LoVo (cell line): ENCODE data around the gene NUMB.

Experiments used
- DNase-seq: peaks from one replicate; pipeline ENCODE4 v3.0.0-alpha.2; 2016; ENCODE audit warnings: low spot score

Gene NUMB

GRCh38 chr14:73245480-73246325 is 212.6 kb downstream of the NUMB start:
- DNase-seq, result no peak

DNA sequence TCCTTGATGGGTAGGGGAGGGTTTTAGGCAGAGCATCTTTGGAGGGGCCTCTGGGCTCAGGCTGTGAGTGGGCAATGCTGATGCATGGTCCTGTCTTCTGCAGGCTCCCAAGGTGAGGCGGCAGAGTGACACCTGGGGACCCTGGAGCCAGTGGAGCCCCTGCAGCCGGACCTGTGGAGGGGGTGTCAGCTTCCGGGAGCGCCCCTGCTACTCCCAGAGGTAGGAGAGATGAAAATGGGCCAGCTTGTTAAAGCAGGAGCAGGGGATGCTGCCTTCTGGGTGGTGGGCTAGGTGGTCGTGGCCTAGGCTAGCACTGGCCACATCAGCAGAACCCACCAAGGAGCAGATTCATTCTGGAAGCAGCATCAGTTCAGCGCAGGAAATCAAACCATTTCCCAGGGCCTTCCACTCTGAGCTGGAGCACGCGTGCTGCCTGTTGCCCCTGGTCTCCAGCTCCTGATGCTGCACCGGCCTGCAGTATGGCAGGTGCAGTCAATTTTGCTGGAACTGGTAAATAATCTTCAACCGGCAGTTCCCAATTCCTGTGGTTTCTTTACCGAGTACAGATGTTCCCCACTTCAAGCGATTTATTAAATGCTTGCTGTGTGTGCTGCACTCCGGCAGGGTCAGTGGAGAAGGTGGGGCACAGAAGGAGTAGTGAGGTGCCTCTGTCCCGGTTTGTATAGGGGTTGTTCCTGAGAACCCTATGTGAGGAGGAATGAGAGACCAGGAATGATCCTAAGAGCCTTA is 213.6 kb downstream of the NUMB start:
- DNase-seq, result no peak

DNA sequence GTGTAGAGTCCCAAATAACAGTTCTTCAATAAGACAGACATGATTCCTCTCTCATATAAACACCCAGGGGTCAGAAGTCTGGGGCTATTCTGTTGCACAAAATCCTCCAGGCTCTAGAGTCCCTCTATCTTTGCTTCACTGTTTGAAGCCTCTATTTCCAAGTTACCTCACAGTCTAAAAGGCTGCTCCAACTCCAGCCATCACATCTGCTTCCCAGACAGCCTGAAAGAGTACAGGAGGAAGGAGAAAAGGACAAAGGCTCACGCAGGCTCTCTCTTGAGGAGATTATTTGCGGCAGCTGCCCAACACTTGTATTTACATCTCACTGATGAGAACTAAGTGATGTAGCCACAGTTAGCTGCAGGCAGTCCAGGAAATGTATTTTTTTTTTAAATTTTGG is 214.6 kb downstream of the NUMB start:
- no peak for DNase-seq

DNA sequence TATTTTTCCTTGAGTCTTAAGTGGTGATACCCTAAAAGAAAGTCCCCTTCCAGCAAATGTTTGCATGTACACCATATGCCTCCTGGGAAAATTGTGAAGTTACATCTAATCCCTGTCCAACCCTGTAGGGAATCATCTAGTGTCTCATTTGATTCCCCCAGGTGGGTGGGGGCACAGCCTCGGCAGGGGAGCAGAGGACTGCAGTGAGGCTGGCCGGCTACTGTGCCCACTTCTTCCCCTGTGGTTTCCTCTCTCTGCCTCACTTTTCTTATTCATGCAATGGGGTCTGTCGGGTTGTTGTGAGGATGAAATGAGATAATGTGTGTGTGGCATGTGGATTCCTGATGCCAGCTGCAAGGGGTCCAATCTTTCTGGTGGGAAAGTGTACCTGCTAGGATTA is 215.0 kb downstream of the NUMB start:
- no peak for DNase-seq

GRCh38 chr14:73242357-73242901 is 215.9 kb downstream of the NUMB start:
- DNase-seq, result no peak

- no peak for DNase-seq
Measured at GRCh38 chr14:73241481-73242165, 216.7 kb downstream of the NUMB start.

DNA sequence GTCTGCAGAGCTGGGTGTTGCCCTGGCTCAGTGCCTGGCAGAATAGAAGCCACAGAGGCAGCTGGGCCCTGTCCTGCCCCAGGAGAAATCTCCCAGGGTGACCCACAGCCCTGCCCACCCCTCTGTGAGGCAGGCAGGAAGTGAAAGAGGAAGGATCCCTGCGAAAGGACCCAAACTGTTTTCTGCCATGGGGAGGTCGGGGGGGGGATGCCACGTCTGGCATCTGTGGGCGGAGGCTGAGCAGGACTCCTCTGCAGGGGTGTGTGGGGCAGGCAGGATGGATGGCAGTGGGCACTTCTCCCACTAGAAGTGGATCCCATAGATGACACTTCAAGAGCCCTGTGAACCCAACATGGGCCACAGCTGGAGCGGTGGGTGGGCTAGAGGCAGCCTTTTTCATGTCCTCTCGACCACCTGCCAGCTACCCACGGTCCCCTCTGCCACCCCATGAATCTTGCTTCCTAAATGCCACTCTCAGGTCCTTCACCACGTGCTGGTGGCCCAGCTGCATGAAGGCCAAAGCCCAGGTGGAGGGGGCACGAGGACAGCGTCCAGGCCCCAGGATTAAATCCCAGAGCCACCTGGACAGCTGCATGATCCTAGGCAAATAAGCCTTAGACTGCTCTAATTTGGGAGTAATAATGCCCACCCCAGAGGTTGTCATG is 217.4 kb downstream of the NUMB start:
- no peak for DNase-seq

DNA sequence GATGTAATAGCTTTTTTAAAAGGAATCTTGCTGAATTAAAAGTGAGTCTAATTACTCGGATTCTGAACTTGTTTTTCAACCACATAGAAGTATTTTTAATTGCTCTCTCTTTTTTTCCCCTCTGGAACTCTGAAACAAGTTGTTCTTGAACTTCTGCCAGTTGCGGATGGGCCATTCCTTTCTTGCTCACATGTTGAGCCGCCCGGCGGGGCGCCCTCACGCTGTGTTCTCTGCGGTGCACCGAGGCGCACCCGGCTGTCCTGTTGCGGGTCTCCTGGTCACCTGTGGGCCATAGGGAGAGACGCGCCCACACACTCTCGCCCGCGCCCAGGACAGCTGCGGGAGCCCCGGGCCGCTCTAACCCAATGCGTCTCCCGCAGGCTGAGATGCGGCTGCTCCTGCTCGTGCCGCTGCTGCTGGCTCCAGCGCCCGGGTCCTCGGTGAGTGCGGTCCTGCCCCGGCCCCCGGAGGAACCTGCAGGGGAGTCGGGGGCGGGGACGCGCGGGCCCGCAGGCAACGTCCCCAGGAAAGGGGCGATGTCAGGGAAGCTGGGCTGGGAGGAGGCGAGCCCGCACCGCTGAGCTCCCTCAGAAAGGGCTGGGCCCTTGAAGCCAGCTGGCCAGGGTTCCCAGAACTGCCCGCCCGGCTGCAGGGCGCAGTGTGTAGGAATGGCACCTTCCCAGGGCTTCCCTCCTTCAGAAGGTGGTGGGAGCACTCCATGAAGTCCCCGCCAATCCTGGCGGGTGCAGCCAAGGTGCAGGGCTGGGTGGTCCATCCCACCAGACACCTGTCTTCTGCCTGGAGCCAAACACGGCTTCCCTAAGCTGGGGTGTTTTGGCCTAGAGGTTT is 218.7 kb downstream of the NUMB start:
- no peak for DNase-seq

GRCh38 chr14:73238941-73239340 is 219.4 kb downstream of the NUMB start:
- DNase-seq, result no peak

GRCh38 chr14:73238424-73238852 is 219.9 kb downstream of the NUMB start:
- peak; percentile 43 for DNase-seq

GRCh38 chr14:73237786-73238423 is 220.4 kb downstream of the NUMB start:
- DNase-seq, result no peak

GRCh38 chr14:73237219-73237785 is 221.0 kb downstream of the NUMB start, which contains the start of gene PAPLN:
Gene PAPLN (plus strand): TSS chr14:73237506. CDS start chr14:73239779, 2,273 bp downstream.
- DNase-seq, result peak; percentile 49

GRCh38 chr14:73236752-73237218 is 221.6 kb downstream of the NUMB start:
- DNase-seq, result no peak

DNA sequence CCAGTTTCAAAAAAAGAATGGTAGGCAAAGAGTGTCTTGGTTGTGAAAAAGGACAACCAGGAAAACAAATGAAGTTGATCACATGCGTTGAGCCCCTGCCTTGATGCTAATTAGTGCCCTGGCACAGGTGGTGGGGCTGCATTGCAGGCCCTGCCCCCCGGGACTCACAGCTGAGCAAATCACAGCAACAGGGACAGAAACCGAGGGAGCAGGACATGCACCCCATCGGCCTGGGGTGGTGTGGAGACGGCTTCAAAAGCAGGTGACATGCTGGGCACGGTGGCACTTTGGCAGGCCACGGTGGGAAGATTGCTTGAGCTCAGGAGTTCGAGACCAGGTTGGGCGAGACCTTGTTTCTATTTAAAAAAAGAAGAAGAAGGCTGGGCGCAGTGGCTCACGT is 222.2 kb downstream of the NUMB start:
- DNase-seq, result no peak

GRCh38 chr14:73235531-73236155 is 222.7 kb downstream of the NUMB start:
- DNase-seq, result no peak

DNA sequence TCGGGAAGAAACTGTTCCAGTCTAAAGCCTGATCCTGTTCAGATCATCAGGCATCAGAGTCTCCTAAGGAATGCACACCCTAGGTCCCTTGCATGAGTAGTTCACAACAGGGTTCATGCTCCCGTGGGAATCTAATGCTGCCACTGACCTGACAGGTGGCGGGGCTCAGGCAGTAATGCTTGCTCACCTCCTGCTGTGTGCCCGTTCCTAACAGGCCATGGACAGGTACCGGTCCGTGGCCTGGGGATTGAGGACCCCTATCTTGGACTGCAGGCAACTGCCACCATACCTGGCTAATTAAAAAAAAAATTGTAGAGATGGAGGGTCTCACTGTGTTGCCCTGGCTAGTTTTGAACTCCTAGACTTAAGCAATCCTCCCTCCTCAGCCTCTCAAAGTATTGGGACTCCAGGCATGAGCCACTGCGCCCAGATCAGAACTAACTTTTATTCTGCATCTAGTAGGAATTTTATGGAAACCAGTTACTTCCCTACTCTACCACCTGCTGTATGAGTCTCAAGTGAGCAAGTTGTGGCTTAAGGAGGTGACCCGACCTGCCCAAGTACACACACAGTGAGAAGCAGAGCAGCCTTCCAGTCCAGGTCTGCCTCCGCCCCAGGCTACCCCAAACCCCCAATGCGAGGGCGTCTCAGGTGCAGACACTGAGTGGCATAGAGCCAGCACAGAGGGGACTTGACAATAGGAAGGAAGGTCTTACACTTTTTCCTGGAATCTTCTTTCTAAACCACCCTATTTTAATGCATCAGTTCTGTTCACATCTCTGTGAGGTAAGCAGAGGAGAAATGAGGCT is 223.6 kb downstream of the NUMB start:
- no peak for DNase-seq

GRCh38 chr14:73234029-73234428 is 224.3 kb downstream of the NUMB start:
- DNase-seq, result no peak

DNA sequence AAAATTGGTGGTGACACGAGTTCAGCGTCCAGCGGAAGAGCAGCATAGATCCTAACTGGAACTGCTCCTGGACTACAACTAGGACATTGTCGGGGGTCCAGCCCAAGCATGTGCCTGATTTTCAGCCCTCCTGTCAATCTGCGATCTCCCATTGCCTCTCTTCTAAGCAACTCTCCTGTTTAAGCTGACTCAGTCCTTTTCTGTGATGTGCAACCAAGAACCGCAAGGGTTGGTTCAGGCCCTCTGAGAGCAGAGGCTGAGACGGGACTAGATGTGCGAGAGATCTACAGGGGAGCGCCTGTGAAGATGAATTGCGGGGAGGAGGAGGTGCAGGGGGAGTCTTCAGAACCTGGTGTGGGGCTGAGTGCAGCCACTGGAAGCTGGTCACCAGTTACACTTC is 224.8 kb downstream of the NUMB start:
- no peak for DNase-seq

- no peak for DNase-seq
Measured at GRCh38 chr14:73232984-73233383, 225.4 kb downstream of the NUMB start.
